Adrenal gland (tissue), 12 donors: ENCODE measurements around the gene FOXO3. TPM values are rescaled to one million over a fixed set of nuclear protein-coding genes. Genes with fewer than 3 reads are reported as not detected.

ENCODE experiments used
- DNase-seq, 7 donors: peaks; one replicate each; pipeline ENCODE4 v3.0.0-alpha.2; 2019 to 2020
- H3K27ac ChIP-seq, 5 donors: fragments of 200-600 bp; sonication (generic) in 4 of 5; 1 replicate in 3 of 5; 2 replicates in 2 of 5; pipeline versions ENCODE4 v1.5.1 to v1.8.0; 2016 to 2020; ENCODE audit warnings: mild to moderate bottlenecking in 1 of 5
- H3K27me3 ChIP-seq: fragments of 200-600 bp; 2 replicates; pipeline ENCODE4 v1.8.0; 2021
- H3K36me3 ChIP-seq, 2 donors: fragments of 200-600 bp; replicated peaks in 1 of 2; 1 replicate in 1 of 2; 2 replicates in 1 of 2; pipeline versions ENCODE4 v1.5.1 to v1.8.0; 2018 to 2022
- H3K4me1 ChIP-seq, 2 donors: fragments of 200-600 bp; replicated peaks in 1 of 2; 1 replicate in 1 of 2; 2 replicates in 1 of 2; pipeline versions ENCODE4 v1.5.1 to v1.8.0; 2018 to 2021
- H3K4me3 ChIP-seq, 4 donors: fragments of 200-600 bp; sonication (generic) in 3 of 4; one replicate each; pipeline ENCODE4 v1.5.1; 2016 to 2018
- H3K9me3 ChIP-seq, 3 donors: fragments of 200-600 bp; sonication (generic) in 1 of 3; replicated peaks in 1 of 3; 1 replicate in 2 of 3; 2 replicates in 1 of 3; pipeline versions ENCODE4 v1.5.1 to v1.8.0; 2016 to 2021
- POLR2A ChIP-seq, 2 donors: fragments of 450-650 bp; IDR thresholded peaks; one replicate each; pipeline ENCODE4 v1.6.1; 2017; ENCODE audit warnings: antibody characterized with exemption in 2 of 2, mild to moderate bottlenecking in 2 of 2, moderate library complexity in 1 of 2
- WGBS, 4 donors: extraction: QIAGEN DNeasy Blood & Tissue Kit in 2 of 4; methylation state at CpG; one replicate each; pipeline versions ENCODE4 v1.1.5 to v1.1.7; 2013 to 2017; 5-methylcytosine and 5-hydroxymethylcytosine counted together
- intact Hi-C, 2 donors: fragments of 100-400 bp; cut with DNase I; formaldehyde crosslinking; loops; one replicate each; pipeline versions ENCODE4 v1.14.1 to v1.15.0; 2022 to 2023
- polyA plus RNA-seq, 3 donors: library from polyadenylated mRNA; stranded (reverse); fragments of 200-250 nt in 2 of 3; fragments of 350-450 nt in 1 of 3; fragmentation: Illumina TruSeq in 1 of 3; extraction: RNeasy Lipid Tissue Mini Kit (QIAGEN cat#74804) in 1 of 3; gene quantifications; one replicate each; pipeline ENCODE4 v1.2.3, GENCODE V29; 2013 to 2014
- total RNA-seq, 9 donors: library from RNA; depleted of rRNA in 4 of 9; stranded (reverse); fragments of >200 nt in 4 of 9; fragments of 120-200 nt in 1 of 9; fragmentation: NEBNext Ultra II Directional in 1 of 9; extraction: Animal tissue kit (Norgen Biotek cat#: 25700) in 1 of 9; gene quantifications; one replicate each; pipeline versions ENCODE4 v1.1.0 to v1.2.4, GENCODE V29; 2013 to 2023
- TF ChIP-seq, protein P1 (sequence below), 6 experiments: fragments of 450-650 bp in 4 of 6; fragments of 200-600 bp in 2 of 6; sonication (generic) in 1 of 6; IDR thresholded peaks; 1 replicate in 5 of 6; 2 replicates in 1 of 6; pipeline versions ENCODE4 v1.5.1 to v1.8.0; 2016 to 2021; ENCODE audit warnings: antibody characterized with exemption in 6 of 6, mild to moderate bottlenecking in 2 of 6, moderate library complexity in 1 of 6
- donor health status: healthy with polysubstance abuse.
- donor health status: Bipolar disorder and iron deficiency.
- donor health status: DM: yes; HTN: yes; CAD: no.
- donor health status: DM: no; HTN: no; CAD: no.
- donor health status: DM: no; HTN: no; CAD: no.
- donor health status: DM: yes; HTN: yes; CAD: no.

Gene FOXO3
- total and polyA plus RNA-seq, 12 donors = 8.3 to 38.7 (median 23.4) TPM

DNA sequence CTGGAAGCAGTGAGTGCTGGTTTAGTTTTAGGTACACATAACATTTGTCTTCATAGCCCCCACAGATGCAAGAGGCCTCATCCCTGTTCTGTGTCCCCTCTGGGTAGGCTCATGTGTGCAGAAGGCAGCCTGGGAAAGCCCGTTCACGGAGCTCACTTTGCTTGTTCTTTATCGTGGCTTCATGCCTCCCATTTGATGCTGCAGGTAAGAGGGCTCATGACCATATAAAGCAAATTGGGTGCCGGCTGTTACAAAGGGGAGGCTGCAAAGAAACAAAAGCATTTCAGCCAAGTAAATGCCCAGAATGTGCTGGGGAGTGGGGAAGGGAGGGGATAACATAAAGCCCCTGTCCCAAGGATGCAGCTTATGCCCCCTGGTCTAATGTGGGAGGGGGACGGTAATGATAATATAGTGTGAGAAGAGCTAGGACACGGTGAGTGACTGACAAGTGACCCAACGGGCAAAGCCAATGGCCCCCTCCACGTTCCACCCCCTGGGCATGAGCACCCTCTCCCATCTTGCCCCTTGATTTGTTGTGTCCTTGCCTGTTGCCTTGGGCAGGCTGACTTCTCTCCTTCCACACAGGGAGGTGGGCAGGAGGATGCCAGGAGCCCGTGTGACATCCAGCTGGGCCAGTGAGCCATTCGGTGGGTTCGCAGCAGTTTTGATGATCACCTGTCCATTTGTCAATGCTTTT, 138.0 kb downstream of the FOXO3 start:
- Histone ChIP-seq H3K9me3 (peaks cover 0 to 23% (median 8%) of the 10 kb centered on the region in 3 donors), H3K4me1 (no peaks in the 10 kb centered on the region), H3K36me3 (no peaks in the 10 kb centered on the region), H3K27me3 (no peaks in the 10 kb centered on the region), H3K4me3 (no peak overlapping the region), H3K27ac (no peak overlapping the region)
- intact Hi-C loops = no loop called here
- DNase-seq = no peak
- 93 to 96% (median 95%) methylated on average over 11 of the region's 11 CpGs for WGBS, 4 donors
- TF ChIP-seq, protein P1, sequence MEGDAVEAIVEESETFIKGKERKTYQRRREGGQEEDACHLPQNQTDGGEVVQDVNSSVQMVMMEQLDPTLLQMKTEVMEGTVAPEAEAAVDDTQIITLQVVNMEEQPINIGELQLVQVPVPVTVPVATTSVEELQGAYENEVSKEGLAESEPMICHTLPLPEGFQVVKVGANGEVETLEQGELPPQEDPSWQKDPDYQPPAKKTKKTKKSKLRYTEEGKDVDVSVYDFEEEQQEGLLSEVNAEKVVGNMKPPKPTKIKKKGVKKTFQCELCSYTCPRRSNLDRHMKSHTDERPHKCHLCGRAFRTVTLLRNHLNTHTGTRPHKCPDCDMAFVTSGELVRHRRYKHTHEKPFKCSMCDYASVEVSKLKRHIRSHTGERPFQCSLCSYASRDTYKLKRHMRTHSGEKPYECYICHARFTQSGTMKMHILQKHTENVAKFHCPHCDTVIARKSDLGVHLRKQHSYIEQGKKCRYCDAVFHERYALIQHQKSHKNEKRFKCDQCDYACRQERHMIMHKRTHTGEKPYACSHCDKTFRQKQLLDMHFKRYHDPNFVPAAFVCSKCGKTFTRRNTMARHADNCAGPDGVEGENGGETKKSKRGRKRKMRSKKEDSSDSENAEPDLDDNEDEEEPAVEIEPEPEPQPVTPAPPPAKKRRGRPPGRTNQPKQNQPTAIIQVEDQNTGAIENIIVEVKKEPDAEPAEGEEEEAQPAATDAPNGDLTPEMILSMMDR (IDR thresholded peaks at IDR 0.05) = no peak
- no peak for TF ChIP-seq POLR2A (IDR thresholded peaks at IDR 0.05)

- Histone ChIP-seq H3K4me3 (no peak overlapping the region), H3K27ac (no peak overlapping the region), H3K4me1 (no peaks in the 10 kb centered on the region), H3K27me3 (no peaks in the 10 kb centered on the region), H3K36me3 (no peaks in the 10 kb centered on the region), H3K9me3 (peaks cover 0 to 23% (median 8%) of the 10 kb centered on the region in 3 donors)
- intact Hi-C loops = no loop called here
- no peak for TF ChIP-seq POLR2A (IDR thresholded peaks at IDR 0.05)
- TF ChIP-seq, protein P1 (IDR thresholded peaks at IDR 0.05) = no peak
- DNase-seq = no peak
- WGBS, 4 donors = 86 to 93% (median 90%) methylated on average over 17 of the region's 17 CpGs
These were observed 138.7 kb downstream of the FOXO3 start for GRCh38 chr6:108699290-108700041.

- intact Hi-C loops = no loop called here
- Histone ChIP-seq H3K27me3 (no peaks in the 10 kb centered on the region), H3K36me3 (no peaks in the 10 kb centered on the region), H3K4me3 (no peak overlapping the region), H3K27ac (no peak overlapping the region), H3K4me1 (no peaks in the 10 kb centered on the region), H3K9me3 (peaks cover 0 to 23% (median 8%) of the 10 kb centered on the region in 3 donors)
- DNase-seq = no peak
- TF ChIP-seq, protein P1 (IDR thresholded peaks at IDR 0.05) = no peak
- no peak for TF ChIP-seq POLR2A (IDR thresholded peaks at IDR 0.05)
- WGBS, 4 donors = 89 to 100% (median 96%) methylated on average over 1 of the region's 1 CpG
These were observed 141.6 kb downstream of the FOXO3 start for GRCh38 chr6:108702106-108702851.

GRCh38 chr6:108706649-108707048, 145.9 kb downstream of the FOXO3 start:
- Histone ChIP-seq H3K27me3 (no peaks in the 10 kb centered on the region), H3K27ac (no peak overlapping the region), H3K4me1 (peaks cover 0 to 6% of the 10 kb centered on the region in 2 donors), H3K9me3 (peaks cover 0 to 18% (median 8%) of the 10 kb centered on the region in 3 donors), H3K36me3 (no peaks in the 10 kb centered on the region), H3K4me3 (no peak overlapping the region)
- 88 to 95% (median 91%) methylated on average over 8 of the region's 8 CpGs for WGBS, 4 donors
- no peak for DNase-seq
- intact Hi-C loops = no loop called here
- TF ChIP-seq, protein P1 (IDR thresholded peaks at IDR 0.05) = no peak
- TF ChIP-seq POLR2A (IDR thresholded peaks at IDR 0.05) = no peak
